BLaER1 treated with 17β-estradiol and CSF1 and Interleukin-3, amounts not matched to agents 10 nM and 100 nM (cell line): ENCODE results near the gene SIRT4.

ENCODE experiments used
- H3K27ac ChIP-seq, 11 experiments: shearing (Covaris generic); formaldehyde crosslinking; 2 replicates each; pipeline ENCODE4 v1.8.1; 2022
- H3K27me3 ChIP-seq, 11 experiments: shearing (Covaris generic); formaldehyde crosslinking; 2 replicates each; pipeline ENCODE4 v1.8.1; 2022
- H3K36me3 ChIP-seq, 11 experiments: shearing (Covaris generic); formaldehyde crosslinking; 2 replicates each; pipeline ENCODE4 v1.8.1; 2022
- H3K4me1 ChIP-seq, 10 experiments: shearing (Covaris generic); formaldehyde crosslinking; 2 replicates each; pipeline ENCODE4 v1.8.1; 2022
- H3K4me2 ChIP-seq, 11 experiments: shearing (Covaris generic); formaldehyde crosslinking; 2 replicates each; pipeline ENCODE4 v1.8.1; 2022
- H3K4me3 ChIP-seq, 10 experiments: shearing (Covaris generic); formaldehyde crosslinking; 2 replicates each; pipeline ENCODE4 v1.8.1; 2022
- H3K9ac ChIP-seq, 11 experiments: shearing (Covaris generic); formaldehyde crosslinking; 2 replicates each; pipeline ENCODE4 v1.8.1; 2022
- H3K9me3 ChIP-seq, 11 experiments: shearing (Covaris generic); formaldehyde crosslinking; replicated peaks in 1 of 11; 2 replicates each; pipeline ENCODE4 v1.8.1; 2022
- H4K20me1 ChIP-seq, 11 experiments: shearing (Covaris generic); formaldehyde crosslinking; 2 replicates each; pipeline ENCODE4 v1.8.1; 2022
- Cebpa-rat ChIP-seq, 11 experiments: shearing (Covaris generic); IDR thresholded peaks; 2 replicates each; pipeline ENCODE4 v1.8.1; 2022

The SIRT4 gene

GRCh38 chr12:120261951-120262851 lies 39.9 kb upstream of the SIRT4 start:
- H3K27ac ChIP-seq = peak overlapping the region in 6 of 11 experiments; percentile 9 to 85 (median 30); a peak in 9 of 22 replicates
- H3K9ac ChIP-seq = peak overlapping the region in 9 of 11 experiments; percentile 2 to 98 (median 37); a peak in 9 of 22 replicates

GRCh38 chr12:120262852-120263747 lies 39.0 kb upstream of the SIRT4 start:
- Histone ChIP-seq H3K27ac (peak overlapping the region in 7 of 11 experiments; percentile 5 to 85 (median 28); a peak in 10 of 22 replicates), H3K4me2 (peak overlapping the region; percentile 88 to 100 (median 95)), H3K9ac (peak overlapping the region in 10 of 11 experiments; percentile 2 to 98 (median 64); a peak in 17 of 22 replicates), H4K20me1 (peaks cover 33 to 69% (median 57%) of the 10 kb centered on the region in 11 experiments; a peak in 20 of 22 replicates), H3K36me3 (peaks cover 0 to 26% (median 0%) of the 10 kb centered on the region in 11 experiments; a peak in 3 of 22 replicates), H3K27me3 (peaks cover 0 to 8% (median 0%) of the 10 kb centered on the region in 11 experiments; a peak in 4 of 22 replicates), H3K4me1 (peaks cover 43 to 87% (median 71%) of the 10 kb centered on the region in 10 experiments), H3K4me3 (peak overlapping the region in 9 of 10 experiments; percentile 34 to 99 (median 93); a peak in 15 of 20 replicates), H3K9me3 (no peaks in the 10 kb centered on the region)
- TF ChIP-seq Cebpa-rat (IDR thresholded peaks at IDR 0.05) = no peak

More at GRCh38 chr12:120261951-120262851, 39.9 kb upstream of the SIRT4 start:
- Histone ChIP-seq H3K4me2 (peak overlapping the region; percentile 88 to 100 (median 95)), H3K4me3 (peak overlapping the region in 6 of 10 experiments; percentile 91 to 99 (median 95); a peak in 8 of 20 replicates), H3K36me3 (peaks cover 0 to 26% (median 0%) of the 10 kb centered on the region in 11 experiments; a peak in 3 of 22 replicates), H3K9me3 (no peaks in the 10 kb centered on the region), H4K20me1 (peaks cover 33 to 78% (median 66%) of the 10 kb centered on the region in 11 experiments; a peak in 21 of 22 replicates), H3K4me1 (peaks cover 36 to 88% (median 66%) of the 10 kb centered on the region in 10 experiments), H3K27me3 (peaks cover 0 to 8% (median 0%) of the 10 kb centered on the region in 11 experiments; a peak in 4 of 22 replicates)
- no peak for TF ChIP-seq Cebpa-rat (IDR thresholded peaks at IDR 0.05)

DNA sequence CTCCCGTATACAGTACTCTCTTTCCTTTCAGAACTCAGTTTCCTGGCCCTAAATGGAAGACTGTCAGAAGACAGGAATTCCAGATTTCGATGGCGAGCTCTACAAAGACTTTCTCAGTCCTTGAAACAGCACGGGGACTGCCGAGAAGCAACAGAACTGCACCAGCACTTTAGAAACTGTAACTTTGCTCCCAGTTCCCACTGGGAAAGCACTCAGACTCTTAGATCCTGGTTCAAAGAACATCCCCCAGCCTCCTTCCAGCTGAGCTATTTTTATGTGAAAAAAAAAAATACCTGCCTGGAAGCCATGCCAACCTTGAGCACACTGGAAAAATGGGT lies 38.4 kb upstream of the SIRT4 start:
- H3K36me3 ChIP-seq = peaks cover 0 to 26% (median 0%) of the 10 kb centered on the region in 11 experiments; a peak in 3 of 22 replicates
- peak overlapping the region in 8 of 10 experiments; percentile 79 to 99 (median 94); a peak in 13 of 20 replicates for H3K4me3 ChIP-seq
- H3K4me1 ChIP-seq = peaks cover 44 to 87% (median 71%) of the 10 kb centered on the region in 10 experiments
- peaks cover 0 to 8% (median 0%) of the 10 kb centered on the region in 11 experiments; a peak in 4 of 22 replicates for H3K27me3 ChIP-seq
- TF ChIP-seq Cebpa-rat (IDR thresholded peaks at IDR 0.05) = no peak
- H3K27ac ChIP-seq = peak overlapping the region in 2 of 11 experiments; percentile 85 to 94; a peak in 1 of 22 replicates
- peak overlapping the region; percentile 88 to 100 (median 95) for H3K4me2 ChIP-seq
- H3K9ac ChIP-seq = peak overlapping the region in 10 of 11 experiments; percentile 2 to 98 (median 93); a peak in 15 of 22 replicates
- H4K20me1 ChIP-seq = peaks cover 33 to 63% (median 56%) of the 10 kb centered on the region in 11 experiments; a peak in 20 of 22 replicates
- H3K9me3 ChIP-seq = no peaks in the 10 kb centered on the region

DNA sequence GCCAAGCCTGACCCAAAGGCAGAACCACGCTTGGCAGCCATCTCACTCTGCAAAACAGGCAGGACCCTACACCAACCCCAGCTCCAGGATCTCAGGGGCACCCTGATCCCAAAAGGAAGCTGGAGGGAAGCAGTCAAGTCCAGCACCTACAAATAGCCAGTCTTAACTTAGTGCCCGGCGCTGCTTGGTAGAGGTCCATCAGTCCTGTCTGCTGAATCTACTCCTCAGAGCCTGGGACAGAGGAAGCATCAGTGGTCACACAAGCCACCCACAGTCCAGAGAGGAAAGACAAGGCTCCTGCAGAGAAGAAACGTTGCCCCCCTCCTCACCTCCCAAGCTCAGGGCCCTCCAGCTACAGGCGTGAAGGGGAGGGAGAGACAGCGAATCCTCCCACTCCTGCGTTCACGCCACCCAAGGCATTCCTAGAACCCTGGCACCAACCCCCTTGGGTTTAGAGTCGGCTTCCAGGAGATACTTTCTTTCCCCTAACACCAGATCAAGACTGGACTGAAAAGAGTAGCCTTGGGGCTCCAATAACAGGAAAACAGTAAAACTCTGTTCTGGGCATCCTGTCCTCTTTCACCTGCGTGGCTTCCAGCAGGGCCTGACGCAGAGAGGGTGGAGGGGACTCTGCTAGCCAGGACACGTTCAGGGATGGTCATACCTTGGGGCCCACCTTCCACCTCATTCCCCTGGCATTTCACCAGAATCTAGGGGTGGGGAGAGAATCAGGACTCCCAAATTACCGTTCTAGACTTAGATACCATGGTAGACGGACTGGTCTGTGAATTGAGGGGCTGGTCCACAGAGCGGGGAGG lies 37.8 kb upstream of the SIRT4 start:
- peak overlapping the region; percentile 88 to 98 (median 94) for H3K9ac ChIP-seq

DNA sequence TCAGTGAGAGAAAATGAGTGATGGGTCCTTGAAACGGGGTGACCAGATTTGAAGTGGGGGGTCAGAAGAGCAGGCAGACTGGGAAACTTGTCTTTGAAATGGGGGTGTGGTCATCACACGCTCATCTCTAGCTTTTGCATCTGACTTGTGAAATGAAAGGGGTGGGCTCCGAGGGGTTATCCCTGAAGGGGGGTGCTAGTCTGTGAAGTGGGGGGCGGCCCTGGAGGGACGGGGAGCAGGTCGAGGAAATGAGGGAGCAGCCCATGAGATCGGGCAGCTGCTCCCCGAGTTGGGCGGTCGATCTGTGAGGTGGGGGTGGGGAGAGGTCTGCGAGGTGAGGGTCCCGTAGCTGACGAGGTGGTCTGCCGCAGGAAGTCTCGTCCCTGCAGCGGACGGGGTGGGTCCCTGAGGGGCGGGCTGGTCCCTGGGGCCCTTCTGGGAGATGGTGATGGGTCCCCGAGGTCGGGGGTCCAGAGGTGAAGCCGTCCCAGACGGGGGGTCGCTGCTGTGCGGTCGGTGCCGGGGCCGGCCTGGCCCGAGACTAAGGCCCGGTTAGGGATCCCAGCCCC lies 37.1 kb upstream of the SIRT4 start:
- Histone ChIP-seq H3K4me3 (peak overlapping the region; percentile 79 to 99 (median 93)), H3K9me3 (no peaks in the 10 kb centered on the region), H3K4me2 (peak overlapping the region; percentile 88 to 100 (median 95)), H3K4me1 (peaks cover 44 to 79% (median 63%) of the 10 kb centered on the region in 10 experiments), H3K27me3 (peaks cover 0 to 8% (median 0%) of the 10 kb centered on the region in 11 experiments; a peak in 4 of 22 replicates), H3K27ac (peak overlapping the region; percentile 85 to 94 (median 88)), H4K20me1 (peaks cover 29 to 50% (median 44%) of the 10 kb centered on the region in 11 experiments; a peak in 20 of 22 replicates), H3K36me3 (peaks cover 0 to 16% (median 0%) of the 10 kb centered on the region in 11 experiments; a peak in 3 of 22 replicates), H3K9ac (peak overlapping the region; percentile 88 to 98 (median 94))
- TF ChIP-seq Cebpa-rat (IDR thresholded peaks at IDR 0.05) = no peak

More for the DNA sequence above, 37.8 kb upstream of the SIRT4 start:
- H3K36me3 ChIP-seq = peaks cover 0 to 22% (median 0%) of the 10 kb centered on the region in 11 experiments; a peak in 3 of 22 replicates
- peaks cover 33 to 57% (median 51%) of the 10 kb centered on the region in 11 experiments; a peak in 20 of 22 replicates for H4K20me1 ChIP-seq
- no peak for TF ChIP-seq Cebpa-rat (IDR thresholded peaks at IDR 0.05)
- peaks cover 0 to 8% (median 0%) of the 10 kb centered on the region in 11 experiments; a peak in 4 of 22 replicates for H3K27me3 ChIP-seq
- peaks cover 44 to 86% (median 69%) of the 10 kb centered on the region in 10 experiments for H3K4me1 ChIP-seq
- H3K4me3 ChIP-seq = peak overlapping the region; percentile 79 to 99 (median 93)
- no peaks in the 10 kb centered on the region for H3K9me3 ChIP-seq
- H3K4me2 ChIP-seq = peak overlapping the region; percentile 88 to 100 (median 95)
- H3K27ac ChIP-seq = peak overlapping the region in 6 of 11 experiments; percentile 85 to 94 (median 90); a peak in 9 of 22 replicates

GRCh38 chr12:120265473-120266179 lies 36.5 kb upstream of the SIRT4 start, which contains the start of gene PXN:
Gene PXN (minus strand): TSS chr12:120265730. CDS start chr12:120265629, 101 bp downstream.
- peak within 1 kb of the TSS; percentile 88 to 100 (median 95) for H3K4me2 ChIP-seq
- H3K4me1 ChIP-seq = peaks cover 44 to 72% (median 58%) of the 10 kb centered on the region in 10 experiments
- H3K9ac ChIP-seq = peak within 1 kb of the TSS; percentile 88 to 98 (median 94)
- peaks cover 0 to 8% (median 0%) of the 10 kb centered on the region in 11 experiments; a peak in 4 of 22 replicates for H3K27me3 ChIP-seq
- no peak for TF ChIP-seq Cebpa-rat (IDR thresholded peaks at IDR 0.05)
- peak within 1 kb of the TSS; percentile 79 to 99 (median 93) for H3K4me3 ChIP-seq
- no peaks in the 10 kb centered on the region for H3K9me3 ChIP-seq
- H3K36me3 ChIP-seq = peaks cover 0 to 11% (median 0%) of the 10 kb centered on the region in 11 experiments; a peak in 3 of 22 replicates
- H4K20me1 ChIP-seq = peaks cover 24 to 44% (median 37%) of the 10 kb centered on the region in 11 experiments; a peak in 20 of 22 replicates
- H3K27ac ChIP-seq = peak within 1 kb of the TSS; percentile 85 to 94 (median 88)
